GM12878 (cell line): ENCODE results near the gene GLYAT. TPM values are rescaled to one million over a fixed set of nuclear protein-coding genes. Genes with fewer than 3 reads are reported as not detected.

Experiments used
- ATAC-seq: fragments of 200-7000 bp; cut with Tn5 transposase; 3 replicates; pipeline ENCODE4 v1.9.1; 2020; ENCODE audit warnings: mild to moderate bottlenecking, moderate library complexity
- BruUV-seq: library from RNA; stranded (reverse); fragments of 400-500 nt; replicated peaks from 2 replicates; lab custom pipeline; 2021; lab: Mats Ljungman, UMichigan
- CTCF ChIA-PET: fragments of 300-600 bp; sonication (Branson Sonifier 250); formaldehyde crosslinking; extraction: SDS; loops from one replicate; lab custom pipeline; 2021; ENCODE audit warnings: inconsistent platforms; lab: Yijun Ruan, JAX
- POLR2A ChIA-PET: fragments of 350-600 bp; formaldehyde crosslinking; extraction: SDS; loops from one replicate; lab custom pipeline; 2021; ENCODE audit warnings: inconsistent platforms; lab: Charles Lee
- RAD21 ChIA-PET: fragments of 300-600 bp; sonication (Branson Sonifier 250); formaldehyde crosslinking; loops from one replicate; lab custom pipeline; 2023; ENCODE audit warnings: antibody characterized with exemption; ENCODE audit not compliant: unreplicated experiment; lab: Charles Lee
- SMC1A ChIA-PET: fragments of 300-600 bp; sonication (Branson Sonifier 250); formaldehyde crosslinking; loops from one replicate; lab custom pipeline; 2023; ENCODE audit not compliant: unreplicated experiment, uncharacterized antibody; lab: Charles Lee
- DNase-seq: peaks from one replicate; pipeline ENCODE4 v3.0.0-alpha.2; 2011; ENCODE audit warnings: low read depth, low spot score
- FAIRE-seq: peaks from 3 replicates; lab custom pipeline; 2011; peaks lifted over from hg19 to GRCh38; lab: Jason Lieb, UNC
- H2AFZ ChIP-seq: 2 replicates; pipeline ENCODE4 v1.6.0; 2011; ENCODE audit warnings: low read depth, low read length, control low read depth; ENCODE audit not compliant: control insufficient read depth
- H3K27ac ChIP-seq: 2 replicates; pipeline ENCODE4 v1.5.1; 2011; ENCODE audit warnings: control low read depth; ENCODE audit not compliant: control insufficient read depth, insufficient read depth
- H3K27me3 ChIP-seq, 2 experiments: replicated peaks in 1 of 2; 2 replicates each; pipeline versions ENCODE4 v1.6.0 to v1.6.1; 2011; ENCODE audit warnings: low read length in 1 of 2; ENCODE audit not compliant: control insufficient read depth in 2 of 2, insufficient read depth in 2 of 2
- H3K36me3 ChIP-seq, 2 experiments: 2 replicates each; pipeline ENCODE4 v1.5.1; 2011; ENCODE audit warnings: low read length in 1 of 2; ENCODE audit not compliant: control insufficient read depth in 2 of 2, insufficient read depth in 2 of 2
- H3K4me1 ChIP-seq: 2 replicates; pipeline ENCODE4 v1.6.1; 2011; ENCODE audit warnings: mild to moderate bottlenecking, low read length, moderate library complexity, mixed read lengths; ENCODE audit not compliant: control insufficient read depth, insufficient read depth
- H3K4me2 ChIP-seq: 2 replicates; pipeline ENCODE4 v1.6.0; 2011; ENCODE audit warnings: control low read depth; ENCODE audit not compliant: control insufficient read depth, insufficient read depth
- H3K4me3 ChIP-seq: fragments of 200-600 bp; sonication (generic); 2 replicates; pipeline ENCODE4 v1.5.1; 2016
- H3K79me2 ChIP-seq: 2 replicates; pipeline ENCODE4 v1.6.0; 2011; ENCODE audit warnings: low read length; ENCODE audit not compliant: control insufficient read depth, insufficient read depth
- H3K9ac ChIP-seq: 2 replicates; pipeline ENCODE4 v1.8.0; 2011; ENCODE audit warnings: low read length, control low read depth, mixed read lengths; ENCODE audit not compliant: control insufficient read depth, insufficient read depth
- H3K9me3 ChIP-seq: replicated peaks from 3 replicates; pipeline ENCODE4 v1.5.1; 2011; ENCODE audit warnings: mild to moderate bottlenecking, low read length; ENCODE audit not compliant: control insufficient read depth, insufficient read depth
- H4K20me1 ChIP-seq: 2 replicates; pipeline ENCODE4 v1.6.0; 2011; ENCODE audit not compliant: control insufficient read depth, insufficient read depth
- EGR1 ChIP-seq, 2 experiments: IDR thresholded peaks; 1 replicate in 1 of 2; 2 replicates in 1 of 2; pipeline ENCODE4 v1.6.1; 2011 to 2012; ENCODE audit warnings: low read depth in 2 of 2, low read length in 2 of 2, borderline replicate concordance in 1 of 2, mild to moderate bottlenecking in 1 of 2, moderate library complexity in 1 of 2
- GATAD2B ChIP-seq: fragments of 450-650 bp; conservative IDR thresholded peaks from 2 replicates; pipeline ENCODE4 v1.6.1; 2017; ENCODE audit warnings: low read depth, mild to moderate bottlenecking, moderate library complexity
- HDGF ChIP-seq: fragments of 450-650 bp; IDR thresholded peaks from 2 replicates; pipeline ENCODE4 v1.6.1; 2016; ENCODE audit warnings: antibody characterized with exemption
- KDM1A ChIP-seq: fragments of 200-600 bp; sonication (generic); IDR thresholded peaks from 2 replicates; pipeline ENCODE4 v1.6.1; 2016; ENCODE audit warnings: borderline replicate concordance
- MTA3 ChIP-seq: IDR thresholded peaks from 2 replicates; pipeline ENCODE4 v1.6.1; 2012; ENCODE audit warnings: low read length, inconsistent platforms, borderline replicate concordance
- NBN ChIP-seq: fragments of 450-650 bp; IDR thresholded peaks from 2 replicates; pipeline ENCODE4 v1.6.1; 2016
- NFXL1 ChIP-seq: fragments of 450-650 bp; IDR thresholded peaks from 2 replicates; pipeline ENCODE4 v1.6.1; 2017; ENCODE audit warnings: antibody characterized with exemption, mild to moderate bottlenecking, borderline replicate concordance
- SRF ChIP-seq, 2 experiments: IDR thresholded peaks; 2 replicates each; pipeline ENCODE4 v1.6.1; 2011; ENCODE audit warnings: low read depth in 2 of 2, low read length in 2 of 2, mild to moderate bottlenecking in 1 of 2, moderate library complexity in 1 of 2
- TCF7 ChIP-seq: IDR thresholded peaks from 2 replicates; pipeline ENCODE4 v1.6.1; 2014; ENCODE audit warnings: antibody characterized with exemption, borderline replicate concordance
- ZNF217 ChIP-seq: fragments of 450-650 bp; IDR thresholded peaks from 2 replicates; pipeline ENCODE4 v1.6.1; 2017; ENCODE audit warnings: antibody characterized with exemption, mild to moderate bottlenecking
- ZSCAN29 ChIP-seq: fragments of 450-650 bp; IDR thresholded peaks from 2 replicates; pipeline ENCODE4 v1.6.1; 2017; ENCODE audit warnings: mild to moderate bottlenecking, moderate library complexity
- WGBS: methylation state at CpG from one replicate; pipeline ENCODE4 v1.1.6; 2016; ENCODE audit warnings: low lambda C conversion rate; ENCODE audit not compliant: insufficient replicate concordance, insufficient coverage; ENCODE audit errors: missing lambda C conversion rate; 5-methylcytosine and 5-hydroxymethylcytosine counted together
- in situ Hi-C: fragments of 300-500 bp; cut with MboI; formaldehyde crosslinking; loops from 9 replicates; pipeline ENCODE4 v1.14.3; 2018; ENCODE audit warnings: mixed read lengths
- intact Hi-C: fragments of 100-400 bp; cut with micrococcal nuclease; formaldehyde crosslinking; loops from one replicate; pipeline ENCODE4 v1.14.2; 2022; ENCODE audit not compliant: unreplicated experiment
- polyA plus RNA-seq, 11 experiments: library from polyadenylated mRNA; depleted of rRNA in 4 of 11; unstranded in 6 of 11; stranded (reverse) in 5 of 11; fragments of >200 nt; fragmentation: Nextera tagmentation in 4 of 11; fragmentation: Illumina TruSeq in 1 of 11; extraction: Ambion mirVana in 4 of 11; extraction: Trizol in 1 of 11; gene quantifications; 1 replicate in 1 of 11; 2 replicates in 10 of 11; pipeline versions ENCODE4 v1.2.1 to v1.2.3, GENCODE V29; 2011 to 2016; ENCODE audit warnings: inconsistent platforms in 2 of 11, missing spikeins in 2 of 11, low read depth in 1 of 11
- total RNA-seq, 4 experiments: library from RNA; depleted of rRNA in 3 of 4; stranded (reverse); fragments of >200 nt in 3 of 4; fragmentation: Illumina TruSeq in 1 of 4; extraction: Trizol in 1 of 4; gene quantifications; 2 replicates each; pipeline versions ENCODE4 v1.2.1 to v1.2.3, GENCODE V29; 2013 to 2021
- TF ChIP-seq, protein P1 (sequence below): fragments of 450-650 bp; IDR thresholded peaks from 2 replicates; pipeline ENCODE4 v1.6.1; 2014; ENCODE audit warnings: mild to moderate bottlenecking
- TF ChIP-seq, protein P2 (sequence below): IDR thresholded peaks from 2 replicates; pipeline ENCODE4 v1.6.1; 2012; ENCODE audit warnings: improper control_type of control experiment, low read depth, low read length; ENCODE audit not compliant: insufficient replicate concordance
- TF ChIP-seq, protein P3 (sequence below): fragments of 150-350 bp; IDR thresholded peaks from 2 replicates; pipeline ENCODE4 v1.6.1; 2016; ENCODE audit warnings: low read depth, low read length
- TF ChIP-seq, protein P4 (sequence below): IDR thresholded peaks from 2 replicates; pipeline ENCODE4 v1.6.1; 2012; ENCODE audit warnings: low read depth, low read length, improper control_type of control experiment

The GLYAT gene
- total and polyA plus RNA-seq, 10 of the 15 experiments (the other 5 are each of a cell fraction or from before 2014, with no cell fraction given) = 0.18 TPM; not detected in 9

DNA sequence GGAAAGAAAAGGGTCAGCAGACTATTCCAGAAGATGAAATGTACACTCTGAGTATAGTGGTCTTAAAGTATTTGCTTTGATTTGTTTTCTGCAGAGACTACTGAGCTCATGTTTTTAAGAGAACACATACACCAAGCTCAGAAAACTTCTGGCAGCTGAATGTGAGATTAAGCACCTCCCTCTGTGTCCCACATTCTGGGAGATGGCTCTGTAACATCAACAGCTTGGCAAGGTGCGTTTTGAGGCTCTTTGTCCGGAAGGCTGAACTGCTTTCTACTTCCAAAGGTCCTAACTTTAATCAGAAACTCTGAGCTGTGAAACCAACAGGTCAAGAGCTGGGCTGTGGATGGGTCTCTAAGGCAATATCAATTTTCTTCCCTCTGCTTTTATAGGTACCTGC, 36.4 kb upstream of the GLYAT start (continued):
- TF ChIP-seq, protein P1, sequence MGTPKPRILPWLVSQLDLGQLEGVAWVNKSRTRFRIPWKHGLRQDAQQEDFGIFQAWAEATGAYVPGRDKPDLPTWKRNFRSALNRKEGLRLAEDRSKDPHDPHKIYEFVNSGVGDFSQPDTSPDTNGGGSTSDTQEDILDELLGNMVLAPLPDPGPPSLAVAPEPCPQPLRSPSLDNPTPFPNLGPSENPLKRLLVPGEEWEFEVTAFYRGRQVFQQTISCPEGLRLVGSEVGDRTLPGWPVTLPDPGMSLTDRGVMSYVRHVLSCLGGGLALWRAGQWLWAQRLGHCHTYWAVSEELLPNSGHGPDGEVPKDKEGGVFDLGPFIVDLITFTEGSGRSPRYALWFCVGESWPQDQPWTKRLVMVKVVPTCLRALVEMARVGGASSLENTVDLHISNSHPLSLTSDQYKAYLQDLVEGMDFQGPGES = no peak
- no peak for TF ChIP-seq HDGF
- TF ChIP-seq, all 136 proteins: peak for 0

DNA sequence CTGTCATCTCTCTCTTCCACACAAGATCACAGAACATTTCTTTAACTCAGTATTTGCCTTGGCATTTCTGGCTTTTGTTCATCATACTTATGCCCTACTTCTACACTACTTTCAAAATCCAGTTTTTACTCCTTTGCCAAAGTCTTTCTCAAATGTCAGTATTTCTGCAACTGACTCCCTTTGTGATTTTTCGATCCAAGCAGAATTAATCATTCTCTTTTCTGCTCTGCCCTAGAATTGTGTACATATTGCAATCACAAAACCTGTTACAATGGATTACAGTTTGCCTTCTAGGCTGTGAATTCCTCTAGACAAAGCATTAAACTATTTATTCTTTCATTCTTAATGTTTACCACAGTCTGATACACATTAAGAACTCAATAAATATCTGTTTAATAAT, 33.3 kb upstream of the GLYAT start:
- H4K20me1 ChIP-seq = no peaks in the 10 kb centered on the region
- no peaks in the 10 kb centered on the region for H3K79me2 ChIP-seq
- ATAC-seq (no peak), FAIRE-seq (no peak), DNase-seq (no peak)
- no TSS peak for BruUV-seq
- ChIA-PET CTCF (no interaction called here), RAD21 (no interaction called here), POLR2A (no interaction called here), SMC1A (no interaction called here)
- no peaks in the 10 kb centered on the region for H3K4me1 ChIP-seq
- in situ Hi-C loops = no loop called here
- no peaks in the 10 kb centered on the region for H3K27me3 ChIP-seq
- no peaks in the 10 kb centered on the region for H3K9me3 ChIP-seq
- H3K27ac ChIP-seq = no peak overlapping the region
- intact Hi-C loops = no loop called here
- H3K36me3 ChIP-seq = no peaks in the 10 kb centered on the region
- no peak overlapping the region for H3K9ac ChIP-seq
- WGBS = 0% methylated on average over 1 of the region's 1 CpG
- no peak overlapping the region for H2AFZ ChIP-seq
- no peak overlapping the region for H3K4me2 ChIP-seq
- no peak overlapping the region for H3K4me3 ChIP-seq
- TF ChIP-seq EGR1 (IDR thresholded peaks at IDR 0.05; ENCODE audit: borderline replicate concordance in 1 of 2, low read depth in 2 of 2, low read length in 2 of 2) (no peak), GATAD2B (no peak), ZNF217 (no peak), NFXL1 (no peak), MTA3 (no peak), NBN (no peak), KDM1A (no peak), TCF7 (no peak), SRF (IDR thresholded peaks at IDR 0.05; ENCODE audit: low read depth in 2 of 2, low read length in 2 of 2) (no peak), ZSCAN29 (no peak)
- TF ChIP-seq, protein P2, sequence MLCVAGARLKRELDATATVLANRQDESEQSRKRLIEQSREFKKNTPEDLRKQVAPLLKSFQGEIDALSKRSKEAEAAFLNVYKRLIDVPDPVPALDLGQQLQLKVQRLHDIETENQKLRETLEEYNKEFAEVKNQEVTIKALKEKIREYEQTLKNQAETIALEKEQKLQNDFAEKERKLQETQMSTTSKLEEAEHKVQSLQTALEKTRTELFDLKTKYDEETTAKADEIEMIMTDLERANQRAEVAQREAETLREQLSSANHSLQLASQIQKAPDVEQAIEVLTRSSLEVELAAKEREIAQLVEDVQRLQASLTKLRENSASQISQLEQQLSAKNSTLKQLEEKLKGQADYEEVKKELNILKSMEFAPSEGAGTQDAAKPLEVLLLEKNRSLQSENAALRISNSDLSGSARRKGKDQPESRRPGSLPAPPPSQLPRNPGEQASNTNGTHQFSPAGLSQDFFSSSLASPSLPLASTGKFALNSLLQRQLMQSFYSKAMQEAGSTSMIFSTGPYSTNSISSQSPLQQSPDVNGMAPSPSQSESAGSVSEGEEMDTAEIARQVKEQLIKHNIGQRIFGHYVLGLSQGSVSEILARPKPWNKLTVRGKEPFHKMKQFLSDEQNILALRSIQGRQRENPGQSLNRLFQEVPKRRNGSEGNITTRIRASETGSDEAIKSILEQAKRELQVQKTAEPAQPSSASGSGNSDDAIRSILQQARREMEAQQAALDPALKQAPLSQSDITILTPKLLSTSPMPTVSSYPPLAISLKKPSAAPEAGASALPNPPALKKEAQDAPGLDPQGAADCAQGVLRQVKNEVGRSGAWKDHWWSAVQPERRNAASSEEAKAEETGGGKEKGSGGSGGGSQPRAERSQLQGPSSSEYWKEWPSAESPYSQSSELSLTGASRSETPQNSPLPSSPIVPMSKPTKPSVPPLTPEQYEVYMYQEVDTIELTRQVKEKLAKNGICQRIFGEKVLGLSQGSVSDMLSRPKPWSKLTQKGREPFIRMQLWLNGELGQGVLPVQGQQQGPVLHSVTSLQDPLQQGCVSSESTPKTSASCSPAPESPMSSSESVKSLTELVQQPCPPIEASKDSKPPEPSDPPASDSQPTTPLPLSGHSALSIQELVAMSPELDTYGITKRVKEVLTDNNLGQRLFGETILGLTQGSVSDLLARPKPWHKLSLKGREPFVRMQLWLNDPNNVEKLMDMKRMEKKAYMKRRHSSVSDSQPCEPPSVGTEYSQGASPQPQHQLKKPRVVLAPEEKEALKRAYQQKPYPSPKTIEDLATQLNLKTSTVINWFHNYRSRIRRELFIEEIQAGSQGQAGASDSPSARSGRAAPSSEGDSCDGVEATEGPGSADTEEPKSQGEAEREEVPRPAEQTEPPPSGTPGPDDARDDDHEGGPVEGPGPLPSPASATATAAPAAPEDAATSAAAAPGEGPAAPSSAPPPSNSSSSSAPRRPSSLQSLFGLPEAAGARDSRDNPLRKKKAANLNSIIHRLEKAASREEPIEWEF = no peak
- TF ChIP-seq, protein P3, sequence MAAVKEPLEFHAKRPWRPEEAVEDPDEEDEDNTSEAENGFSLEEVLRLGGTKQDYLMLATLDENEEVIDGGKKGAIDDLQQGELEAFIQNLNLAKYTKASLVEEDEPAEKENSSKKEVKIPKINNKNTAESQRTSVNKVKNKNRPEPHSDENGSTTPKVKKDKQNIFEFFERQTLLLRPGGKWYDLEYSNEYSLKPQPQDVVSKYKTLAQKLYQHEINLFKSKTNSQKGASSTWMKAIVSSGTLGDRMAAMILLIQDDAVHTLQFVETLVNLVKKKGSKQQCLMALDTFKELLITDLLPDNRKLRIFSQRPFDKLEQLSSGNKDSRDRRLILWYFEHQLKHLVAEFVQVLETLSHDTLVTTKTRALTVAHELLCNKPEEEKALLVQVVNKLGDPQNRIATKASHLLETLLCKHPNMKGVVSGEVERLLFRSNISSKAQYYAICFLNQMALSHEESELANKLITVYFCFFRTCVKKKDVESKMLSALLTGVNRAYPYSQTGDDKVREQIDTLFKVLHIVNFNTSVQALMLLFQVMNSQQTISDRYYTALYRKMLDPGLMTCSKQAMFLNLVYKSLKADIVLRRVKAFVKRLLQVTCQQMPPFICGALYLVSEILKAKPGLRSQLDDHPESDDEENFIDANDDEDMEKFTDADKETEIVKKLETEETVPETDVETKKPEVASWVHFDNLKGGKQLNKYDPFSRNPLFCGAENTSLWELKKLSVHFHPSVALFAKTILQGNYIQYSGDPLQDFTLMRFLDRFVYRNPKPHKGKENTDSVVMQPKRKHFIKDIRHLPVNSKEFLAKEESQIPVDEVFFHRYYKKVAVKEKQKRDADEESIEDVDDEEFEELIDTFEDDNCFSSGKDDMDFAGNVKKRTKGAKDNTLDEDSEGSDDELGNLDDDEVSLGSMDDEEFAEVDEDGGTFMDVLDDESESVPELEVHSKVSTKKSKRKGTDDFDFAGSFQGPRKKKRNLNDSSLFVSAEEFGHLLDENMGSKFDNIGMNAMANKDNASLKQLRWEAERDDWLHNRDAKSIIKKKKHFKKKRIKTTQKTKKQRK = no peak
- TF ChIP-seq, protein P4, sequence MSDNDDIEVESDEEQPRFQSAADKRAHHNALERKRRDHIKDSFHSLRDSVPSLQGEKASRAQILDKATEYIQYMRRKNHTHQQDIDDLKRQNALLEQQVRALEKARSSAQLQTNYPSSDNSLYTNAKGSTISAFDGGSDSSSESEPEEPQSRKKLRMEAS = no peak
